Thoracic aorta (tissue), 2 donors: ENCODE results near the gene FURIN. TPM values are rescaled to one million over a fixed set of nuclear protein-coding genes. Genes with fewer than 3 reads are reported as not detected.

Experiments
- ATAC-seq: fragments of 150-250 bp; one replicate; pipeline ENCODE4 v1.8.0; 2017; ENCODE audit warnings: low read depth; ENCODE audit not compliant: insufficient number of reproducible peaks, low FRiP score
- DNase-seq: peaks from one replicate; pipeline ENCODE4 v3.0.0-alpha.2; 2020; ENCODE audit warnings: low spot score
- H3K27ac ChIP-seq, 2 donors: fragments of 200-600 bp; sonication (generic); 1 replicate in 1 of 2; 2 replicates in 1 of 2; pipeline ENCODE4 v1.5.1; 2016; ENCODE audit warnings: mild to moderate bottlenecking in 2 of 2, moderate library complexity in 2 of 2
- H3K27me3 ChIP-seq: fragments of 200-600 bp; sonication (generic); replicated peaks from 2 replicates; pipeline ENCODE4 v1.6.0; 2016; ENCODE audit warnings: mild to moderate bottlenecking; ENCODE audit not compliant: insufficient read depth
- H3K36me3 ChIP-seq: fragments of 200-600 bp; sonication (generic); one replicate; pipeline ENCODE4 v1.5.1; 2016
- H3K4me1 ChIP-seq, 2 donors: fragments of 200-600 bp; sonication (generic); 1 replicate in 1 of 2; 2 replicates in 1 of 2; pipeline versions ENCODE4 v1.5.1 to v1.6.0; 2016; ENCODE audit warnings: low read depth in 2 of 2, mild to moderate bottlenecking in 1 of 2; ENCODE audit not compliant: control insufficient read depth in 1 of 2
- H3K4me3 ChIP-seq: fragments of 200-600 bp; sonication (generic); 2 replicates; pipeline ENCODE4 v1.5.1; 2016; ENCODE audit warnings: mild to moderate bottlenecking
- H3K9me3 ChIP-seq: fragments of 200-600 bp; sonication (generic); 2 replicates; pipeline ENCODE4 v1.5.1; 2016
- total RNA-seq, 2 donors: library from RNA; depleted of rRNA; stranded (reverse); fragments of >200 nt; gene quantifications; one replicate each; pipeline versions ENCODE4 v1.1.0 to v1.2.3, GENCODE V29; 2016
- TF ChIP-seq, protein P1 (sequence below): fragments of 200-600 bp; sonication (generic); IDR thresholded peaks from one replicate; pipeline ENCODE4 v1.5.1; 2019; ENCODE audit warnings: antibody characterized with exemption

Gene FURIN
- total RNA-seq, 2 donors from 2014 or later: 78.4 to 89.7 TPM

DNA sequence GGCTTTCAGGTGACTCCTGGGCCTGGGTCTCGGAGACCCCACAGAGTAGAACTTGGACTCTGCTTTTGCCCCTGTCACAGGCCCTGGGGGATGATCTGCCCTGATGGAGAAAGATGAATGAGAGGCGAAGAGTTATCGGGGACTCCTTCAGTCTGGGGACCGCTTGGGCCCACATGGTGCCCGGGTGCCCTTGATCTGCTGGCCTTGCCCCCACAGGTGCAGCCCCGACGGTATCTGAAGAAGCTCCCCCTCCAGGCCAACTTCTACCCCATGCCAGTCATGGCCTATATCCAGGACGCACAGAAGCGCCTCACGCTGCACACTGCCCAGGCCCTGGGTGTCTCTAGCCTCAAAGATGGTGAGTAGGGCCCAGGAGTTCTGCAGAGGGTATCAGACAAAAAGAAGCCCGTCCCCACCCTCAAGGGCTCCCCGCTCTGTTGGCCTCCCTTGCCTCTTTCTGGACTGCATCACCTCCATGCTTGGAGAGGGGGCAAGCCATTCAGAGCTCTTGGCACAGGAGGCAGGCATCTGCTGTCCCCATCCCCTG, 45.1 kb downstream of the FURIN start:
- Histone ChIP-seq H3K9me3 (no peaks in the 10 kb centered on the region), H3K4me1 (no peaks in the 10 kb centered on the region), H3K36me3 (peaks cover 84% of the 10 kb centered on the region), H3K27ac (no peak overlapping the region), H3K27me3 (no peaks in the 10 kb centered on the region), H3K4me3 (no peak overlapping the region)
- DNase-seq (no peak), ATAC-seq (no peak)
- TF ChIP-seq, protein P1, sequence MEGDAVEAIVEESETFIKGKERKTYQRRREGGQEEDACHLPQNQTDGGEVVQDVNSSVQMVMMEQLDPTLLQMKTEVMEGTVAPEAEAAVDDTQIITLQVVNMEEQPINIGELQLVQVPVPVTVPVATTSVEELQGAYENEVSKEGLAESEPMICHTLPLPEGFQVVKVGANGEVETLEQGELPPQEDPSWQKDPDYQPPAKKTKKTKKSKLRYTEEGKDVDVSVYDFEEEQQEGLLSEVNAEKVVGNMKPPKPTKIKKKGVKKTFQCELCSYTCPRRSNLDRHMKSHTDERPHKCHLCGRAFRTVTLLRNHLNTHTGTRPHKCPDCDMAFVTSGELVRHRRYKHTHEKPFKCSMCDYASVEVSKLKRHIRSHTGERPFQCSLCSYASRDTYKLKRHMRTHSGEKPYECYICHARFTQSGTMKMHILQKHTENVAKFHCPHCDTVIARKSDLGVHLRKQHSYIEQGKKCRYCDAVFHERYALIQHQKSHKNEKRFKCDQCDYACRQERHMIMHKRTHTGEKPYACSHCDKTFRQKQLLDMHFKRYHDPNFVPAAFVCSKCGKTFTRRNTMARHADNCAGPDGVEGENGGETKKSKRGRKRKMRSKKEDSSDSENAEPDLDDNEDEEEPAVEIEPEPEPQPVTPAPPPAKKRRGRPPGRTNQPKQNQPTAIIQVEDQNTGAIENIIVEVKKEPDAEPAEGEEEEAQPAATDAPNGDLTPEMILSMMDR: no peak

DNA sequence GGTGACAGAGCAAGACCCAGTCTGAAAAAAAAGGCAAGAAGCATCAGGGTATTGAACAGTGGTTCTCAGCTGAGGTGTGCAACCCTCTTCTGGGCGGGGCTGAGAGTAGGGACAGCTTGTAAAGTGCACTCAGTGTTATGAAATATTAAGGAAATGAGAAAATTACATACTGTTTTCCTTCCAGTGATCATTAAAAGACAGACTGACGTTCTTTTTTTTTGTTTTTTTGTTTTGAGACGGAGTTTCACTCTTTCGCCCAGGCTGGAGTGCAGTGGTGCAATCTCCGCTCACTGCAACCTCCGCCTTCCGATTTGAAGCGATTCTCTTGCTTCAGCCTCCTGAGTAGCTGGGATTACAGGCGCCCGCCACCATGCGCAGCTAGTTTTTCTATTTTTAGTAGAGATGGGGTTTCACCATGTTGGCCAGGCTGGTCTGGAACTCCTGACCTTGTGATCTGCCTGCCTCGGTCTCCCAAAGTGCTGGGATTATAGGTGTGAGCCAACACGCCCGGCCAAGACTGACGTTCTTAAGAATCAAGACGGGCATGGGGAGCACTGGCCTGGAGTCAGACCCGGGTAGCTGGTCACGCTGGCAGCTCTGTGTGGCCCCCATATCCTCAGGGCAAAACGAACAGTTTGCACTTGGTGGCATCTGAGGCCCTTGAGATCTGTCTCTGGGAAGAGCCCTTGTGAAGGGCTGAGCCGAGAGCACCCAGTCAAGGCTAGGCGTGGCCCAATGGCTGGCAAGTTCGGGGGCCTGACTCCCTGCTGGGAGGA, 46.1 kb downstream of the FURIN start:
- H3K4me3 ChIP-seq: no peak overlapping the region
- ATAC-seq (no peak), DNase-seq (no peak)
- TF ChIP-seq, protein P1: no peak
- H3K36me3 ChIP-seq: peaks cover 86% of the 10 kb centered on the region
- H3K4me1 ChIP-seq: no peaks in the 10 kb centered on the region
- no peaks in the 10 kb centered on the region for H3K9me3 ChIP-seq
- H3K27me3 ChIP-seq: no peaks in the 10 kb centered on the region
- no peak overlapping the region for H3K27ac ChIP-seq

DNA sequence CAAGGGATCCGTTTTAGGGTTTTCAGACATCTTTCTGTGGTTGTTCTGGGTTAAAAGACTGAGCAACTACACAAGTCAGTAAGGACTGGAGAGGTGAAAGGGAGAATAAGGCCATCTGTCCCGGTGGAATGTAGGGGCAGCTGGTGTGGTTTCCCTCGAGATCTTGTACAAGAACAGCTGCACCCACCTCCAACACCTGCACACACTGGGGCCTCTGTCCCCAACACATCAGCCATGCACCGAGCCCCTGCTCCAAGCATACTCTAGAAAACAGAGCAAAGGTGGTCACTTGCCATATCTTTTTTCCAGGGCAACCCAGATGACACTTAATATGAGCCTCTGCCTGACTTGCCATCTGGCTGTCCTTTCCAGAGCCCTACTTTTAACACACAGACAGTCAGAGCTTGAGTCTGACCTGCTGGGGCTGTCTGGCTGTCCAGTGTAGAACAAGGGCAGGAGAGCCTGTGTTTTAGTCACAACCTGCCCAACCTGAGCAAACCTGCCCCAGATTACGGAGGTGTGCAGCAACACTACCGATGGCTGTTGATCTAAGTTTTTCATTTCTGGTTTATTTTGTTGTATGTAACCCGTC, 46.9 kb downstream of the FURIN start:
- Histone ChIP-seq H3K36me3 (peaks cover 85% of the 10 kb centered on the region), H3K4me1 (no peaks in the 10 kb centered on the region), H3K27ac (no peak overlapping the region), H3K27me3 (no peaks in the 10 kb centered on the region), H3K9me3 (no peaks in the 10 kb centered on the region), H3K4me3 (no peak overlapping the region)
- TF ChIP-seq, protein P1: no peak
- DNase-seq: no peak
- no peak for ATAC-seq

DNA sequence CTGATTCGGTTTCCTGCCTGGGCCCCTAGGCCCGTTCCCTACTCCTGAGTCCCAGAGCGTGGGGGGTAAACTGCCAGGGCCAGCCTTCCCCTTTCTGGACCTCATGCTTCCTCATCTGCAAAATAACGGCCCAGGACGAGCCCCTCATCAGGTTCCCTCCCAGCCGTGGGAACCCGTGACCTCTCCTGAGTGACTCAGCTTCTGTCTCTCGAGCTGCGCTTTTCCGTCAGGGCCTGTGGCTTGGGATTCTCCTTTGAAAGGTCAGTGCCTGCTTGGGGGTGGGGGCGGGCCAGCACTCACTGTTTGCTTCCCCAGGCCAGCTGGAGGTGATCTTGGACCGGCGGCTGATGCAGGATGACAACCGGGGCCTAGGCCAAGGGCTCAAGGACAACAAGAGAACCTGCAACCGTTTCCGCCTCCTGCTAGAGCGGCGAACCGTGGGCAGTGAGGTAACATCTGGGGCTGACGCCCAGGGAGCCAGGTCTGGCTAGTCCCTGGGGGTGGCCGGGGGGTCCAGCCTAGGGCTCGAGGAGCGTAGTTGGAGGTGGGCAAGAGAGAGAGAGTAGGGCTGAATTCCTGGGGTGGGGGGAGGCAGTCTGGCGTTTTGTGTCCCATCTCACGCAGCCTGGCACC, 47.5 kb downstream of the FURIN start:
- TF ChIP-seq, protein P1: no peak
- no peak overlapping the region for H3K27ac ChIP-seq
- ATAC-seq (no peak), DNase-seq (no peak)
- H3K36me3 ChIP-seq: peaks cover 80% of the 10 kb centered on the region
- H3K27me3 ChIP-seq: no peaks in the 10 kb centered on the region
- H3K4me1 ChIP-seq: no peaks in the 10 kb centered on the region
- no peaks in the 10 kb centered on the region for H3K9me3 ChIP-seq
- no peak overlapping the region for H3K4me3 ChIP-seq

DNA sequence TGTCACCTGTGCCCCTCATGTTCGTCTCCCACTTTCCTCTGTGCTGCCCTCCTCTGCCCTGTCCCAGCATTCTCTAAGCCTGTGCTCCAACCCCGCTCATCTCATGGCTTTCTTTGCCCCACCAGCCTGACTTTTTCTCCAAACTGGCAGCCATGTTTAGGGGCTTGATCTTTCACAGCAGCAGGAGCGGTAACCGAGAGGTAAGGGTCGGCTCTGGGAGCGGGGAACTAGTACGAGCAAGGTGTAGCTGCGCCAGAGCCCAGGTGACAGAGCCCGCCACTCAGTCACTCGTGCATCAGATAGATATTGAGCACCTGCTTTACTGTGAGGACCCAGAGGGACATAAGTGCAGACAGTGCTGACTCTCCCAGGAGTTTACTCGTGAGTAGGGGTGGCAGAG, 48.1 kb downstream of the FURIN start:
- Histone ChIP-seq H3K4me1 (no peaks in the 10 kb centered on the region), H3K27ac (no peak overlapping the region), H3K36me3 (peaks cover 78% of the 10 kb centered on the region), H3K27me3 (no peaks in the 10 kb centered on the region), H3K4me3 (no peak overlapping the region), H3K9me3 (no peaks in the 10 kb centered on the region)
- TF ChIP-seq, protein P1: no peak
- no peak for DNase-seq
- ATAC-seq: no peak
